Smooth muscle cell of the brain vasculature (primary cell): ENCODE data around the gene CELSR2.
"Not testable (repeated sequence)": the region's sequence is repeated elsewhere in the genome, so short reads cannot be mapped to it uniquely, and the experiment has no call there.

Experiments
- DNase-seq: peaks from one replicate; pipeline ENCODE4 v3.0.0-alpha.2; 2012; ENCODE audit warnings: low read depth, low spot score

The CELSR2 gene

DNA sequence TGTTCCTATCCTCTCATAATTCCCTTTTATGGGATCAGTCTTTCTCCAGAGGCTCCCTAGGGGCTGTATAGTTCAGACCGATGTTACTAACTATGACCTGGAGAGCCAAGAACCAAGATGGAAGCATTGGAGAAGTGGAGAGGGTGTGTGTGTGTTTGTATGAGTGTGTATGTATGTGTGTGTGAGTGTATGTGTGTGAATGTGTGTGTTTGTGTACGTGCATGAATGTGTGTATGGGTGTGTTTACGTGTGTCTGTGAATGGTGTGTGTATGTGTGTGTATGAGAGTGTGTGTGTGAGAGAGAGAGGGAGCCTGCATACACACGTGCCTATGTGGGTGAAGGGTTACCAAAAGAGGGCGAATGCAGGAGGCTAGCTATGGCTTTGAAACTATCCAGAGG is 52.5 kb downstream of the CELSR2 start:
- no peak for DNase-seq

DNA sequence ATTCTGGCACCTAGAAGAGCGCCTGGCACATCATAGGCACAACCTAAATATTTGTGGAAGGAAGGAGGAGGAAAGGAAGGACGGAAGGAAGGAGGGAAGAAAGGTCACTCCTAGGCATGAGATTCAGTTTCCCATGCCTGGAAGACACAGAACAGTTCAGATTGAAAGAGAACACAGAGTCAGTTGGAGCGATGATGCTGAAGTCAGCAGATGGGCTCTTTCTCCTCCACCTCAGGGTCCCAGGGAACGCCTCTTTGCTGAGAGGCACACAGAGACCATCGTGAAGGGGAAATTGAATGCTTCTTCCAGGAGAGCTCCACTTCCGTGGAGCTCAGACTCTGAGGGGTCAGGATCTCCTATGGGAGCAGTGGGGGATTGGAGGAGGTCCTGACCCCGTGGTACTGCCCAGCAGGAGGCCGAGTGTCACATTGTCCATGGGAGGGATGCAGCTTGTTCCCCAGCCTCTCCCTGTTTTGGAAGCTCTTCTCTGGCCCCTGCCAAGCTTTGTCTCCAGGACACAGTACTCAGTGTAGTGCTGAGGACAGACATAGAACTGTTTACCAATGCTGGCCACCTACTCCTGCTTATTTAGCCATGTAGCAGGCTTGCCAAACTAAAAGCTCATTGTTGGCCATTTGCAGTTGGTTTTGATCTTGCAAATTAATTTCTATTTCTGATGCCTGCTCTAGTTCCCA is 55.0 kb downstream of the CELSR2 start:
- DNase-seq = no peak

DNA sequence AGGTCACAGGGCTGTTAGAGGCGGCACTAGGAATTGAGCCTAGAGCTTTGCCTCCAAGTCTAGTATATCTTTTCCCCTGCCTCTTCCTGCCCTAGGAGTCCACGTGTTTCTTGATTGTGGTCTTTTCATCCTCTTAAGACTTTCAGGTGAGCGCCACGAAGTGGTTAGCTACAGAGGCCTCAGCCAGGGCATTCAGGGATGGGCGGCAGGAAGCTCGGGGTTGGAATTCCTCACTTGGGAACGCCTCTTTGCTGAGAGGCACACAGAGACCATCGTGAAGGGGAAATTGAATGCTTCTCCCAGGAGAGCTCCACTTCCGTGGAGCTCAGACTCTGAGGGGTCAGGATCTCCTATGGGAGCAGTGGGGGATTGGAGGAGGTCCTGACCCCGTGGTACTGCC is 56.7 kb downstream of the CELSR2 start:
- DNase-seq = not testable (repeated sequence)

DNA sequence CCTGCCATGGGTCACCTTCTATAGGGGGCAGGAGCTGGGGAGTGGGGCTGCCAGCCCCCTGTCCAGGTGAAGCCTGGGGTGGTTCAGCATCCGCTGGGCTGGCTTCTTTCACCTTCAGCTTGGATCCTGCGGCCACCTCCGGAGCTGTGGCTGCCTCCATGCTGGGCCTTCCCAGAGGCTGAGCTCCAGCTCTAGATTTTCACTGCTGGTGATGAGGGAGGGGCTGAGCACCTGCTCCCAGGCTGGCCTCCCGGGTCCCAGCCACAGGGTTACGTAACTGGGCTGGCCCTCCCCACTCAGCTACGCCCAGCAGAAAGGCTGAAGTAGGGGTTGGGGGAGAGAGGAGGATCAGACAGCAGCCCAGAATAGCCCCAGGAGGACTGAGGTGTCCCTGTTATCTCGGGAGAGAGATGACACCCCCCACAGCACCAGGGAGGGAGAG is 57.5 kb downstream of the CELSR2 start, which contains the start of gene MYBPHL:
MYBPHL (minus strand) TSS at position 180 of the 442 bp plus-strand sequence; CDS start at position 160, 20 bp downstream.
- no peak for DNase-seq

DNA sequence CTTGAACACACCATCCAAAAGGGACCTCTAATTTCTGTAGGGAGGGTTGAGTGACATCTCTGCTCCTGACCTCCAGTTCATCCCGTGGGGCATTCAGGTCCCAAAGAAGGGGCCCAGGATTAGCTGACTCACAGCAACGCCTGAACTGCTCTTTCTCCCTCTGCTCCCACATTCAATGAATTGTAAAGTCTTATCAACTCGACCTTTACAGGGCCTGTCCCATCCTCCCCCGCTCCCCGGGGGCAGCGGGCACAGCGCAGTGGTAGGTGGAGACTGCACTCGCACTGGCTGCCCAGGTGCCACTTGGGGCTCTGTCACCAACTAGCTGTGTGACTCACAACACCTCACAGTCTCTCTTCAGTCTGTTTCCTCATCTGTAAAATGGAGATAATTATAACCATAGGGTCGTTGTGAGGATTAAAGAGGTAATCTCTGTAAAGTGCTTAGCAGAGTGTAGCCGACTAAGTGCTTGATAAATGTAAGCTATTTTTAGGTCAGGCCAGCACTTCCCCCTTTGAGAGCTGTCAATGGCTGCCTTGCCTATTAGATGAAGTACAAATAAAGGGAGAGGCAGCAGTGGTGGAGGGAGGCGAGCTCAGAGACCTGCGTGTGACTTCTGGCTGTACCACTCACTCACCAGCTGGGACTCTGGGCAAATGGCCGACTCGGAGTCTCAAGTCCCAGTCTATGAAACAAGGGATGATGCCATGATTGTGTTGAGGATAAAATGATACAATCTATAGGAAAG is 58.1 kb downstream of the CELSR2 start:
- no peak for DNase-seq

DNA sequence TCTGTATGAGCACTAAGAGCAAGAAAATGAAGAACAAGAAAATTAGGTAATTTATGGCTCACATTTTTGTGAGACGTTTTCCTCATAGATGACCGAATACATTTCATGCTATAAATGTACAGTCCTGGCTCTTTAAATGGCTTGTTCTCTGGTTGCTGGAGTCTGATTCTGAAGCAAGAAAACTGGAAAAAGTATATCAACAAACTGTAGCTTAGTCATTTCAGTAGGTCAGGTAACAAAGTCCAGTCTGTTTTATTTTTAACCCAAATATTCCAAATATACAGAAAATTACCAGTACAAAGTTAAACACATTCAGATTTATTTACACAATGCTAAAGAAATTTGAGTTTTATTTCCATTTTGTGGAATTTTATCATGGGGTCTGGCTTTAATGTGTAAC is 60.0 kb downstream of the CELSR2 start:
- no peak for DNase-seq

DNA sequence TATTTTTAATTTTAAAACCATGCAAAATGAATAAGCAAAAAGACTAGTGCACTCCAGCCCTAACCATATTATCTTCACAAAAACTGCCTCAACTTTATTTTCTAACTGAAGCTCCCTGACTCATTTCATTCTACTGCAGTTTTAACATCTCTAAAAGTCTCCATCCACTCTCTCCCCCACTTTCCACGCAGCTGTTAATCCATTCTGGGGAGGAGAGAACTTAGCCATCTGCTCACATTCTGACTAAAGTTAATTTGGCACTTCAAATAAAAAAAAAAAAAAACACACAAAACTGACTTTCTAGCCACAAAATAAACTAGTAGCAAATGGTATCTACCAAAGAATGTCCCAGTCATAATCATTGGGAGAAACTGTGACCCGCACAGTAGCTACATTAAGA is 62.9 kb downstream of the CELSR2 start:
- no peak for DNase-seq

DNA sequence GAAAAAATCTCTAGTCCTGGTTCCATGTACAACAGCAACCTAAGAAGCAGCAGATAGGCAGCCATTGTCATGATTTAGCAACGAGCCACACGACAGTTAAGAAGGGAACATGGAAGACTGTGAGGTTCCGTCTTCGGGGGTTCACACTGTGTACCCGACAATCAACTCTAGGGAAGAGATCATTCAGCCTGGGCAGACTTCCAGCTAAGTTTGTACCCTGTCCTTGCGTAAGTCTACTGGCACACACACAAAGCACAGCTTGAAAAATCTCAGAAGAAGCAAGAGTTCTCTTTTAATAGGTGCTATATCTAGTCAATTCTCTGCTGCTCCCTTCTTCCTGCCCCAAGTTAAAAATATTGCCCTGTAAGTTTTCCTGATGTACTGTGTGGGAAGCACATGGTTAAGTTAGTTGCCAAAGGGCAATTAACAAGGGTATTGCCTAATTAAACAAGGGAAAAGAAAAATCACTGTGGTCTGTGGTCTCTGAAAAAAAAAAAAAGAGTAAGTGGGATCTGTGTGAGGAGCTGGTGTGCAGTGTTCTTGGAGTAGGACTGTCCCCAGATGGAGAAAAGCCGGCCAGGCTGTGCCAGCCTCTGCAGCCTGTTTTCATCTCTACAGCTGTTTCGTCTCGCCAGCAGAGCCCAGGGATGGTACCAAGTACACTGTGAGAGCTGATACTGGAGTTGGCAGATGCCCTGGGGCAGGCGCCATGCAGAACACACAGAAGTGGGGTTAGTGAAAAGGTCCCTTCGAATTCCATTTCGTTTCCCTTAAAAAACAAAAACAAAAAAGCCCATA is 63.8 kb downstream of the CELSR2 start:
- DNase-seq = no peak

DNA sequence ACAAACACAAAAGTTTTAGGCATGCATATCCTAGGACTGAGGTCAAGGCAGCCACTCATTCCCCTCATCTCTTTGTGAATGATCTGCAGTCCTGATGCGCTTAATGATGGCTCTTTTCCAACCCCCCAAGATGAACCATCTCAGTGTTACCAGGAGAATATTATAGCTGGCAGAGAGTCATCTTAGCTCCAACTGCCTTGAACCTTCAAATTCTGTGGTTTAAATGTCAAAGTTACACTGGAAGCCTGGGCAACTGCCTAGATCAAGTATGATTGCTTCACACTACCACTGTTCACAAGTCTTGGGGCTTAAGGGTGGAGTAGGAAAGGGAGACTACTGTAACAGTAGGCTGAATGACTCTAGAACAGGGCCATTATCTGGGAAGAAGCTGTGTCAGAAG is 65.5 kb downstream of the CELSR2 start:
- DNase-seq = no peak

DNA sequence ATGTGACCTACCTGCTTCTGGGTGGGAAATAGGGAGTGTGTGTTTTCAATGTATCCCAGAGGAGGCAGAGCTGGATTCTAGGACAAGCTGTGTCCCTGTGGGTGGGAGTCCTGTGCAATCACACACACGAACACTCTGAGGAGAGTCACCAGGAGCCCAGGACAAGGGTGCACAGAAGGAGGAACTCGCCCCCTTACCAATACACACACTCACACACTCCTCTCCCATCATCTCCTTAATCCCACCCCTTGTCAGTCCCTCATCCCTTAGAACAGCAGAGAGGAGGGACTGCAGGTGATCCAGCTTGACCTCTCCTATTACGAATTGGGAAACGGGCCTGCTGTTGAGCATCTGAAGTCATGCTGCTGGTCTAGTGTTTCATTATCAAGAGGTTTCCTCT is 65.9 kb downstream of the CELSR2 start:
- DNase-seq = no peak

DNA sequence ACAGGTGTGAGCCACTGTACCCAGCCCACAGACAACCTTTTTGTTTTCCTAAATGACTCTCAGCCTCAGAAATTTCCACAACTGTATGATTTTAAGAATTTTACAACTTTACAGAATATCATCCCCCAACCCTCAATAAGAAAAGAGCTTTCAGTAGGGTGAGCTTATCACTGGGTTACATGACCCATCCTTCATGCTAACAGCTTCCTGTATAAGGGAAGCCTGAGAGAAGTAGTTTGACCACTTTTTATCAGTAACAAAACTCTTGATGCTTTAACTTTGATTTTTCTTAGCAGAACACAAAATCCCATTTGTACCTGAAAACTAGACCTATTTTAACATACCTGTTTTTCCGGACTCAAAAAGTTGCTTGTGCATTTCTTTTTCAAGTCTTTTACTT is 67.2 kb downstream of the CELSR2 start:
- DNase-seq = no peak

DNA sequence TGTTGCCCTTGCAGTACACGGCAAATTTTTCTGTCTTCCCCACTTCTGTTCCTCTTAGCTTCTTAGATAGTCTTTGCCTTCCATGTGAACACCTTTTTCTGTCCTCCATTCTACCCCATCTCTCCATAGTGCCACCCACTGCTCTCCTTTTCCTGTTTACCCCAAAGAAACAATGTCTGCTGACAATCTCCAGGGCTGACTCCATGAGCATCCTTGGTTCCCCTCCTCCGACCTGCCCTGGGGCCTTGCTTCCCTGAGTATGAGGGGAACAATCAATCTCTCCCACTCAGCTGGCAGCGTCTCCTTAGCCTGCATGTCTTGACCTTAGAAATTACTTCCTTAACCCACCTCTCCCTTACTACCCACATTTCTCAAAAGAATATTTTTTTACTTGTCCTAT is 69.8 kb downstream of the CELSR2 start:
- DNase-seq = no peak

DNA sequence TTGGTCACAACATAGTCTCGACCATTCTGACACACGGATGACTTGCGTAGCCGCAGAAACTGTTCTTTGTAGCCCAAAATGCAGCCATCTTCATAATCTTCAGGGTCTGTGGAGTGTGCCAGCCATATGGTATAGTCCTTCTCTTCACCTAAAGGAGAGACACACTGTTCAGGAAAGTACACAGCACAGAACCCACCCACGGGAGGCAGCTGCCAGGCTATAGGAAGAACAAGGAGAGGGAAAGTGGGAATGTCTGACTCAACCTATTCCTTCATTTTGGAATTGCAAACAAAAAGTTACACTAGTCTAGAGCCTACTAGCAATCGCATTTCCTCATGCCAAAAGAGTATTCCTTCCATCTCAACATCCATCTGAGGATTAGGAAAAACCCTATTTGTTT is 73.6 kb downstream of the CELSR2 start:
- DNase-seq = no peak
